Measurements from ENCODE around the gene RUNDC3A.
"Not testable (repeated sequence)": the region's sequence is repeated elsewhere in the genome, so short reads cannot be mapped to it uniquely, and the experiment has no call there.

RUNDC3A gene

GRCh38 chr17:44333371-44333770 is 25.0 kb downstream of the RUNDC3A start:
- no peak overlapping the region for H3K4me3 ChIP-seq (ENCODE audit: low read depth, low read length)
- H3K27me3 ChIP-seq, result no peaks in the 10 kb centered on the region
- H3K36me3 ChIP-seq, result no peaks in the 10 kb centered on the region
- DNase-seq, result no peak
- H3K4me1 ChIP-seq, result 0 out of 2 replicates have a peak, but pooled peaks cover 3% of the 10 kb centered on the region
- TF ChIP-seq CTCF (IDR thresholded peaks at IDR 0.05; ENCODE audit: low read depth, low read length), result no peak
- no peaks in the 10 kb centered on the region for H3K9me3 ChIP-seq

DNA sequence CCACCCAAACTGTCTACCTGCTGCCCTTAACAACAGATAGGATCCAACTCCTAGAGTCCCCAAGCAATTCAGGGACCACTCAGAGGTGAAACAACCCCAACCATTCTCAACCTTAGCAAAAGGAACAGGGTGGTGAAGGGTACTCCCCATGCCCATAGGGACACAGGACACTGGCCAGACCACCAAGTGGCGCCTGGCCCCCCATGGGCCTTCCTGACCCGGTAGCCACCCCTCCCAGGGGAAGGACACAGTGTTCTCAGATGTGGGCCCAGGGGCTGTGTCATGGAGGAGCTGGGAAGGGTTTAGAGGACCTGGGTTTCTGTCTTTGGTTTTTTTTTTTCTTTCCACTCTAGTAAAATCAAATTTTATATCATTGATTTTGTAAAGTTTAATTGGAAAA is 25.9 kb downstream of the RUNDC3A start:
- no peak for DNase-seq
- no peaks in the 10 kb centered on the region for H3K27me3 ChIP-seq

DNA sequence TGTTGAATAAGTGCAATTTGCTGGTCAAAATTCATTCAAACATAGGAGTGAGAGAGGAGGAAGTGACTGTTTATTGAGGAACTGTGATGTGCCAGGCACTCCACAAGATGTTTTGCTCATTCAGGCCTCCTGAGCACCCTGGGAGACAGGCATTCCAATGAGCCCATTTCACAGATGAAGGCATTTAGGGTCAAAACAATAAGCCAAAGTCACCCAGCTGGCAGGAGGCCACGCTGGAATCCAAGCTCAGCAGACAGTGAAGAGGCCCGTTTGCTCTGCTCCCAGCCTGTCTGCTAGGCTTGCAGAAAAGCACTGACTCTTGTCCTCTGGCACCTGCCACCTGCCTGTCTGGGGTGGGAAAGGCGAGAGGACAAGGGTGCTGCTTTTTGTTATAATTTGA is 26.3 kb downstream of the RUNDC3A start:
- Histone ChIP-seq H3K4me1 (0 out of 2 replicates have a peak, but pooled peaks cover 3% of the 10 kb centered on the region), H3K9me3 (no peaks in the 10 kb centered on the region), H3K36me3 (no peaks in the 10 kb centered on the region), H3K27me3 (no peaks in the 10 kb centered on the region), H3K4me3 (ENCODE audit: low read depth, low read length) (no peak overlapping the region)
- no peak for TF ChIP-seq CTCF (IDR thresholded peaks at IDR 0.05; ENCODE audit: low read depth, low read length)
- DNase-seq, result no peak

More for the DNA sequence above, 25.9 kb downstream of the RUNDC3A start:
- TF ChIP-seq CTCF (IDR thresholded peaks at IDR 0.05; ENCODE audit: low read depth, low read length), result no peak
- Histone ChIP-seq H3K4me3 (ENCODE audit: low read depth, low read length) (no peak overlapping the region), H3K36me3 (no peaks in the 10 kb centered on the region), H3K9me3 (no peaks in the 10 kb centered on the region), H3K4me1 (0 out of 2 replicates have a peak, but pooled peaks cover 3% of the 10 kb centered on the region)

DNA sequence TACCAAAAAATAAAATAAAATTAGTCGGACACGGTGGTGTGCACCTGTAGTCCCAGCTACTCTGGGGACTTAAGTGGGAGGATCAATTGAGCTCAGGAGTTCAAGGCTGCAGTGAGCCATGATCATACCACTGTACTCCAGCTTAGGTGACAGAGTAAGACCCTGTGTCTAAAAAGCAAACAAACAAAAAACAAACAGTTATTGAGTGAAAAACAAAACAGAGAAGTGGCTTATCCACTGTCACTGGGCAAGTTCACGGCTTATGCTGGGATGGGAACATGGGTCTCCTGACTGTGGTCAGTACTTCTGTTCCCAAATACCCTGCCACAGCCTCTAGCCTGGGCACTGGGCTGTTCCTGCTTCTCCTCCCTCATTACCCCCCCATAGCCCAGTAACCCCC is 27.2 kb downstream of the RUNDC3A start:
- no peaks in the 10 kb centered on the region for H3K36me3 ChIP-seq
- TF ChIP-seq CTCF (IDR thresholded peaks at IDR 0.05; ENCODE audit: low read depth, low read length), result no peak
- no peaks in the 10 kb centered on the region for H3K27me3 ChIP-seq
- 0 out of 2 replicates have a peak, but pooled peaks cover 3% of the 10 kb centered on the region for H3K4me1 ChIP-seq
- no peaks in the 10 kb centered on the region for H3K9me3 ChIP-seq
- DNase-seq, result no peak
- no peak overlapping the region for H3K4me3 ChIP-seq (ENCODE audit: low read depth, low read length)

DNA sequence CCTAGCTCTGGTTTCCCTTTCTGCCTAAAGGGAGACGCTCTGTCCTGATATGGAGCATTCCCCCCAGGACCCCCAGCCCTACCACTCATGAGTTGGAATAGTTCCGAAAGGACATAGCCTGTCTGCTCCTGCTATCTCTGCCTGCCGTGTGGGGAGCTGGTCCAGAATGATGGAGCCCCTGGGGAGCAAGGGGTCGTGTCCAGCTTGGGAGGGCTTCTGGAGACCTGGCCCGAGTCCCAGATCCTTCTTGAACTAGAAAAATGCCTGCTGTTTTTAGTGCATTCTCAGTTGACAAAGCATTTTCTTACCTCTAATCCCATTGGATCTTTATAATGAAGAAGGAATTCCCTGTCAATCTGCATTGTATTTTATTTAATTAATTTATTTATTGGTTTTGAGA is 27.6 kb downstream of the RUNDC3A start:
- no peak for DNase-seq
- Histone ChIP-seq H3K27me3 (no peaks in the 10 kb centered on the region), H3K4me3 (ENCODE audit: low read depth, low read length) (no peak overlapping the region), H3K9me3 (no peaks in the 10 kb centered on the region), H3K4me1 (0 out of 2 replicates have a peak, but pooled peaks cover 2% of the 10 kb centered on the region), H3K36me3 (no peaks in the 10 kb centered on the region)
- no peak for TF ChIP-seq CTCF (IDR thresholded peaks at IDR 0.05; ENCODE audit: low read depth, low read length)

GRCh38 chr17:44338702-44339101 is 30.3 kb downstream of the RUNDC3A start:
- no peak for DNase-seq
- no peaks in the 10 kb centered on the region for H3K27me3 ChIP-seq
- TF ChIP-seq CTCF (IDR thresholded peaks at IDR 0.05; ENCODE audit: low read depth, low read length), result no peak
- H3K4me3 ChIP-seq (ENCODE audit: low read depth, low read length), result no peak overlapping the region
- no peaks in the 10 kb centered on the region for H3K9me3 ChIP-seq
- H3K4me1 ChIP-seq, result no peaks in the 10 kb centered on the region
- no peaks in the 10 kb centered on the region for H3K36me3 ChIP-seq

- H3K27me3 ChIP-seq; H3K36me3 ChIP-seq; H3K4me1 ChIP-seq; H3K4me3 ChIP-seq (ENCODE audit: low read depth, low read length); DNase-seq; H3K9me3 ChIP-seq: not testable (repeated sequence)
These were observed 32.2 kb downstream of the RUNDC3A start for GRCh38 chr17:44340553-44340952.

Data from BE2C (cell line).